HG02623 (cell line): ENCODE results near the gene EDC3.
"Not testable (repeated sequence)": the region's sequence is repeated elsewhere in the genome, so short reads cannot be mapped to it uniquely, and the experiment has no call there.

Experiments used
- ATAC-seq: cut with Tn5 transposase; IDR thresholded peaks from one replicate; pipeline ENCODE4 v1.9.1; 2021; ENCODE audit warnings: moderate library complexity; ENCODE audit not compliant: unreplicated experiment

The EDC3 gene

GRCh38 chr15:74710319-74711094, 14.7 kb upstream of the EDC3 start:
- ATAC-seq, result no peak

GRCh38 chr15:74709892-74710291, 14.1 kb upstream of the EDC3 start:
- ATAC-seq, result no peak

- ATAC-seq, result no peak
Measured at GRCh38 chr15:74709011-74709410, 13.2 kb upstream of the EDC3 start.

GRCh38 chr15:74696808-74697207, 984 bp upstream of the EDC3 start:
- no peak for ATAC-seq

- ATAC-seq, result no peak
Measured at GRCh38 chr15:74696398-74696729, 540 bp upstream of the EDC3 start.

GRCh38 chr15:74692327-74692726, 3.5 kb downstream of the EDC3 start:
- ATAC-seq, result no peak

GRCh38 chr15:74683758-74684157, 12.1 kb downstream of the EDC3 start:
- no peak for ATAC-seq

- no peak for ATAC-seq
Measured at GRCh38 chr15:74682954-74683353, 12.9 kb downstream of the EDC3 start.

GRCh38 chr15:74680456-74680855, 15.4 kb downstream of the EDC3 start:
- ATAC-seq, result no peak

GRCh38 chr15:74676801-74677200, 19.0 kb downstream of the EDC3 start:
- no peak for ATAC-seq

GRCh38 chr15:74674161-74674560, 21.7 kb downstream of the EDC3 start:
- ATAC-seq, result no peak

- ATAC-seq, result no peak
Measured at GRCh38 chr15:74669627-74670026, 26.2 kb downstream of the EDC3 start.

GRCh38 chr15:74667975-74668374, 27.8 kb downstream of the EDC3 start:
- ATAC-seq, result no peak

GRCh38 chr15:74664670-74665069, 31.2 kb downstream of the EDC3 start:
- no peak for ATAC-seq

- no peak for ATAC-seq
Measured at GRCh38 chr15:74664028-74664616, 31.7 kb downstream of the EDC3 start.

- no peak for ATAC-seq
Measured at GRCh38 chr15:74663303-74664027, 32.4 kb downstream of the EDC3 start.

GRCh38 chr15:74662064-74662860, 33.6 kb downstream of the EDC3 start:
- ATAC-seq, result no peak

GRCh38 chr15:74661280-74661679, 34.5 kb downstream of the EDC3 start:
- ATAC-seq, result not testable (repeated sequence)

- no peak for ATAC-seq
Measured at GRCh38 chr15:74657846-74658245, 38.0 kb downstream of the EDC3 start.

GRCh38 chr15:74656935-74657535, 38.8 kb downstream of the EDC3 start:
- ATAC-seq, result no peak

- ATAC-seq, result no peak
Measured at GRCh38 chr15:74655424-74655823, 40.4 kb downstream of the EDC3 start.
